ENCODE results near the gene NUMB. TPM values are rescaled to one million over a fixed set of nuclear protein-coding genes. Genes with fewer than 3 reads are reported as not detected.

Gene NUMB
- total RNA-seq, 3 donors from 2014 or later (not counting 1 experiment from before 2014, with no cell fraction given) = 50.0 to 67.4 (median 56.3) TPM

GRCh38 chr14:73374218-73374617 is 84.1 kb downstream of the NUMB start:
- TF ChIP-seq CTCF (IDR thresholded peaks at IDR 0.05) = no peak
- H3K9me3 ChIP-seq (ENCODE audit: control insufficient read depth, insufficient read depth, low read length) = no peaks in the 10 kb centered on the region
- DNase-seq (no peak), ATAC-seq (no peak)
- Mint-ChIP-seq H3K36me3 (no peaks in the 10 kb centered on the region), H3K9me3 (no peaks in the 10 kb centered on the region), H3K27me3 (ENCODE audit: low read depth in 2 of 2) (no peaks in the 10 kb centered on the region), H3K4me3 (no peak overlapping the region), H3K27ac (no peak overlapping the region), H3K4me1 (peaks cover under 1 to 13% of the 10 kb centered on the region in 2 donors)
- no peaks in the 10 kb centered on the region for H3K27me3 ChIP-seq (ENCODE audit: control insufficient read depth, insufficient read depth, low read length)
- 100% methylated on average over 1 of the region's 1 CpG for WGBS (ENCODE audit: insufficient coverage)
- no peak overlapping the region for H3K27ac ChIP-seq (ENCODE audit: low read length)
- intact Hi-C loops (cut with micrococcal nuclease) = no loop called here
- H3K4me1 ChIP-seq (ENCODE audit: control insufficient read depth, insufficient read depth, low read length) = no peaks in the 10 kb centered on the region
- H3K36me3 ChIP-seq (ENCODE audit: control insufficient read depth, insufficient read depth, low read length) = no peaks in the 10 kb centered on the region
- H3K4me3 ChIP-seq (ENCODE audit: low read length) = no peak overlapping the region

GRCh38 chr14:73372529-73372928 is 85.8 kb downstream of the NUMB start:
- Mint-ChIP-seq H3K27me3 (ENCODE audit: low read depth in 2 of 2) (no peaks in the 10 kb centered on the region), H3K36me3 (no peaks in the 10 kb centered on the region), H3K4me1 (peaks cover 0 to 13% of the 10 kb centered on the region in 2 donors), H3K4me3 (no peak overlapping the region), H3K27ac (no peak overlapping the region), H3K9me3 (no peaks in the 10 kb centered on the region)
- no peaks in the 10 kb centered on the region for H3K4me1 ChIP-seq (ENCODE audit: control insufficient read depth, insufficient read depth, low read length)
- H3K9me3 ChIP-seq (ENCODE audit: control insufficient read depth, insufficient read depth, low read length) = no peaks in the 10 kb centered on the region
- no peak for DNase-seq
- no peak overlapping the region for H3K27ac ChIP-seq (ENCODE audit: low read length)
- no peak for TF ChIP-seq CTCF (IDR thresholded peaks at IDR 0.05)
- no peaks in the 10 kb centered on the region for H3K36me3 ChIP-seq (ENCODE audit: control insufficient read depth, insufficient read depth, low read length)
- no peaks in the 10 kb centered on the region for H3K27me3 ChIP-seq (ENCODE audit: control insufficient read depth, insufficient read depth, low read length)
- intact Hi-C loops (cut with micrococcal nuclease) = no loop called here
- H3K4me3 ChIP-seq (ENCODE audit: low read length) = no peak overlapping the region
- no peak for ATAC-seq

DNA sequence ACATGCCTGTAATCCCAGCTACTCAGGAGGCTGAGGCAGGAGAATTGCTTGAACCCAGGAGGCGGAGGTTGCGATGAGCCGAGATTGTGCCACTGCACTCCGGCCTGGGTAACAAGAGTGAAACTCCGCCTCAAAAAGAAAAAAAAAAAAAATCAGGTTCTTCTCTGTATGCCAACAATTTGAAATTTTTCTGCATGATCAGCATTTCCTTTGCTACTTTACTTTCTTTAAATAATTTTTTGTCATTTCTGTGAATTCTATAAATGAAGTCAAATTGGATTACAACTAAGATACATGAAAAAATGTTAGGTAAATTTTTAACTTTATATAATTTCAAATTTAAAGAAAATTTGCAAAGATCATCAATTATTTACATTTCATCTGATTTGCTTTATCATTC is 87.8 kb downstream of the NUMB start:
- DNase-seq (no peak), ATAC-seq (no peak)
- Mint-ChIP-seq H3K27me3 (ENCODE audit: low read depth in 2 of 2) (no peaks in the 10 kb centered on the region), H3K4me1 (peaks cover 0 to 13% of the 10 kb centered on the region in 2 donors), H3K27ac (no peak overlapping the region), H3K4me3 (no peak overlapping the region), H3K9me3 (no peaks in the 10 kb centered on the region), H3K36me3 (no peaks in the 10 kb centered on the region)
- no peaks in the 10 kb centered on the region for H3K27me3 ChIP-seq (ENCODE audit: control insufficient read depth, insufficient read depth, low read length)
- TF ChIP-seq CTCF (IDR thresholded peaks at IDR 0.05) = no peak
- no peak overlapping the region for H3K27ac ChIP-seq (ENCODE audit: low read length)
- H3K4me1 ChIP-seq (ENCODE audit: control insufficient read depth, insufficient read depth, low read length) = no peaks in the 10 kb centered on the region
- no peaks in the 10 kb centered on the region for H3K36me3 ChIP-seq (ENCODE audit: control insufficient read depth, insufficient read depth, low read length)
- intact Hi-C loops (cut with micrococcal nuclease) = no loop called here
- H3K9me3 ChIP-seq (ENCODE audit: control insufficient read depth, insufficient read depth, low read length) = no peaks in the 10 kb centered on the region
- WGBS (ENCODE audit: insufficient coverage) = 92% methylated on average over 5 of the region's 5 CpGs
- no peak overlapping the region for H3K4me3 ChIP-seq (ENCODE audit: low read length)

DNA sequence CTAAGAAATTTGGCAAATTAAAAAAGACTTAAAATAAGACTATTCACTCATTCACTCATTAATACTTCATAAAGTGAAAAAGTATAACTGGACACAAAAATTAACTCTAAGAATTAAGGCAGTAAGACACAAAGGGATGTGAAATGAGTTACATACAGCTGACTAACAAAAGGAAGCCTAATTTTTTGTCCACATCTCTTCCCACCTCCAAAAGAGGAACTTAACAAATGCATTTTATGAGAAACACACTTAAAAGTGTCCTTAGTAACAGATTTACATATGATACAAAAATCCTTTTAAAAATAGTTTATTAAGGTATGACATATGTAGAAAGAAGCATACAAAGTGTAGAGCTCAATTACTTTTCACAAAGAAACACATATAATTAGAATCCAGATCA is 88.9 kb downstream of the NUMB start:
- Mint-ChIP-seq H3K4me1 (peaks cover 0 to 13% of the 10 kb centered on the region in 2 donors), H3K27ac (no peak overlapping the region), H3K4me3 (no peak overlapping the region), H3K36me3 (no peaks in the 10 kb centered on the region), H3K9me3 (no peaks in the 10 kb centered on the region), H3K27me3 (ENCODE audit: low read depth in 2 of 2) (no peaks in the 10 kb centered on the region)
- no peak for TF ChIP-seq CTCF (IDR thresholded peaks at IDR 0.05)
- intact Hi-C loops (cut with micrococcal nuclease) = no loop called here
- Histone ChIP-seq H3K9me3 (ENCODE audit: control insufficient read depth, insufficient read depth, low read length) (no peaks in the 10 kb centered on the region), H3K4me1 (ENCODE audit: control insufficient read depth, insufficient read depth, low read length) (no peaks in the 10 kb centered on the region), H3K27ac (ENCODE audit: low read length) (no peak overlapping the region), H3K4me3 (ENCODE audit: low read length) (no peak overlapping the region), H3K27me3 (ENCODE audit: control insufficient read depth, insufficient read depth, low read length) (no peaks in the 10 kb centered on the region), H3K36me3 (ENCODE audit: control insufficient read depth, insufficient read depth, low read length) (no peaks in the 10 kb centered on the region)
- no peak for DNase-seq
- ATAC-seq = no peak

Measured in natural killer cell (primary cell).